ENCODE data around the gene GABPB1. TPM values are rescaled to one million over a fixed set of nuclear protein-coding genes. Genes with fewer than 3 reads are reported as not detected.

GABPB1 gene
- total RNA-seq, 1 experiment from 2014 or later = 39.7 TPM

- TF ChIP-seq EZH2phosphoT487 (IDR thresholded peaks at IDR 0.05; ENCODE audit: borderline replicate concordance, low read length) = no peak
- no peak for TF ChIP-seq CTCF (conservative IDR thresholded peaks at IDR 0.05; ENCODE audit: low read depth, low read length)
- no peak for TF ChIP-seq EZH2 (IDR thresholded peaks at IDR 0.05; ENCODE audit: low read length, unreplicated experiment)
- H3K27me3 ChIP-seq (ENCODE audit: low read length) = no peaks in the 10 kb centered on the region
- H3K9ac ChIP-seq (ENCODE audit: low read length) = no peak overlapping the region
- H3K9me2 ChIP-seq (replicated peaks; ENCODE audit: low read length) = no peaks in the 10 kb centered on the region
- peaks cover 4% of the 10 kb centered on the region; the same call in 1 of the 2 replicates for H3K79me2 ChIP-seq (ENCODE audit: low read length)
- no peaks in the 10 kb centered on the region for H4K20me1 ChIP-seq (ENCODE audit: low read length)
- CTCF ChIA-PET = no interaction called here
- no peaks in the 10 kb centered on the region for H3F3A ChIP-seq (ENCODE audit: low read length, unreplicated experiment)
- DNase-seq = no peak
- BruUV-seq (replicated peaks) = no TSS peak
- no peak overlapping the region for H3K27ac ChIP-seq (ENCODE audit: low read length)
- POLR2A ChIA-PET (ENCODE audit: unreplicated experiment) = no interaction called here
- H2AFZ ChIP-seq (ENCODE audit: low read length) = no peak overlapping the region
- ATAC-seq = no peak
- H3K36me3 ChIP-seq (ENCODE audit: low read depth, low read length) = peaks cover 3% of the 10 kb centered on the region; the same call in 1 of the 2 replicates
- H3K4me1 ChIP-seq (ENCODE audit: insufficient read depth, low read length) = no peaks in the 10 kb centered on the region
- intact Hi-C loops (cut with micrococcal nuclease) = loop anchor here (10.0 kb wide), 1 partner anchor 128 kb away; the partner anchor contains the start of gene SLC27A2
- H3K4me2 ChIP-seq (ENCODE audit: low read length) = no peak overlapping the region
- H3K4me3 ChIP-seq (ENCODE audit: low read length) = no peak overlapping the region
- H3K9me3 ChIP-seq (ENCODE audit: low read length) = no peaks in the 10 kb centered on the region
Measured at GRCh38 chr15:50312636-50313035, 42.4 kb downstream of the GABPB1 start.

- DNase-seq (no peak), ATAC-seq (no peak)
- intact Hi-C loops (cut with micrococcal nuclease) = no loop called here
- no peak overlapping the region for H3K9ac ChIP-seq (ENCODE audit: low read length)
- H3K9me2 ChIP-seq (replicated peaks; ENCODE audit: low read length) = no peaks in the 10 kb centered on the region
- no peak overlapping the region for H3K4me2 ChIP-seq (ENCODE audit: low read length)
- H3K79me2 ChIP-seq (ENCODE audit: low read length) = no peaks in the 10 kb centered on the region
- H3K27ac ChIP-seq (ENCODE audit: low read length) = no peak overlapping the region
- TF ChIP-seq CTCF (conservative IDR thresholded peaks at IDR 0.05; ENCODE audit: low read depth, low read length) = no peak
- TF ChIP-seq EZH2phosphoT487 (IDR thresholded peaks at IDR 0.05; ENCODE audit: borderline replicate concordance, low read length) = no peak
- TF ChIP-seq EZH2 (IDR thresholded peaks at IDR 0.05; ENCODE audit: low read length, unreplicated experiment) = no peak
- no peaks in the 10 kb centered on the region for H3K4me1 ChIP-seq (ENCODE audit: insufficient read depth, low read length)
- H3K27me3 ChIP-seq (ENCODE audit: low read length) = no peaks in the 10 kb centered on the region
- POLR2A ChIA-PET (ENCODE audit: unreplicated experiment) = no interaction called here
- no peak overlapping the region for H3K4me3 ChIP-seq (ENCODE audit: low read length)
- CTCF ChIA-PET = no interaction called here
- H3K9me3 ChIP-seq (ENCODE audit: low read length) = no peaks in the 10 kb centered on the region
- peaks cover 4% of the 10 kb centered on the region; the same call in 1 of the 2 replicates for H3K36me3 ChIP-seq (ENCODE audit: low read depth, low read length)
- no peaks in the 10 kb centered on the region for H4K20me1 ChIP-seq (ENCODE audit: low read length)
- no peak overlapping the region for H2AFZ ChIP-seq (ENCODE audit: low read length)
- no TSS peak for BruUV-seq (replicated peaks)
- H3F3A ChIP-seq (ENCODE audit: low read length, unreplicated experiment) = no peaks in the 10 kb centered on the region
Measured at GRCh38 chr15:50307799-50308198, 47.2 kb downstream of the GABPB1 start.

GRCh38 chr15:50304836-50305235 lies 50.2 kb downstream of the GABPB1 start:
- Histone ChIP-seq H3K9me2 (replicated peaks; ENCODE audit: low read length) (no peaks in the 10 kb centered on the region), H3K27me3 (ENCODE audit: low read length) (no peaks in the 10 kb centered on the region), H2AFZ (ENCODE audit: low read length) (no peak overlapping the region), H3K4me2 (ENCODE audit: low read length) (no peak overlapping the region), H3F3A (ENCODE audit: low read length, unreplicated experiment) (no peaks in the 10 kb centered on the region), H3K27ac (ENCODE audit: low read length) (no peak overlapping the region), H3K79me2 (ENCODE audit: low read length) (no peaks in the 10 kb centered on the region), H3K4me3 (ENCODE audit: low read length) (no peak overlapping the region), H4K20me1 (ENCODE audit: low read length) (no peaks in the 10 kb centered on the region), H3K9me3 (ENCODE audit: low read length) (no peaks in the 10 kb centered on the region), H3K9ac (ENCODE audit: low read length) (no peak overlapping the region), H3K36me3 (ENCODE audit: low read depth, low read length) (peaks cover 11% of the 10 kb centered on the region; the same call in 1 of the 2 replicates), H3K4me1 (ENCODE audit: insufficient read depth, low read length) (no peaks in the 10 kb centered on the region)
- ATAC-seq (no peak), DNase-seq (no peak)
- POLR2A ChIA-PET (ENCODE audit: unreplicated experiment) = no interaction called here
- CTCF ChIA-PET = no interaction called here
- no peak for TF ChIP-seq EZH2 (IDR thresholded peaks at IDR 0.05; ENCODE audit: low read length, unreplicated experiment)
- no peak for TF ChIP-seq CTCF (conservative IDR thresholded peaks at IDR 0.05; ENCODE audit: low read depth, low read length)
- no peak for TF ChIP-seq EZH2phosphoT487 (IDR thresholded peaks at IDR 0.05; ENCODE audit: borderline replicate concordance, low read length)
- intact Hi-C loops (cut with micrococcal nuclease) = no loop called here
- BruUV-seq (replicated peaks) = no TSS peak

All from PC-3 (cell line).